ENCODE data around the gene GLDC.
"Not testable (repeated sequence)": the region's sequence is repeated elsewhere in the genome, so short reads cannot be mapped to it uniquely, and the experiment has no call there.

The GLDC gene

GRCh38 chr9:6660512-6660911, 15.0 kb upstream of the GLDC start:
- DNase-seq: no peak

GRCh38 chr9:6658628-6659353, 13.3 kb upstream of the GLDC start:
- no peak for DNase-seq

- DNase-seq: no peak
Measured at GRCh38 chr9:6656614-6657300, 11.2 kb upstream of the GLDC start.

- DNase-seq: no peak
Measured at GRCh38 chr9:6655036-6655435, 9.5 kb upstream of the GLDC start.

- DNase-seq: no peak
Measured at GRCh38 chr9:6646293-6646636, 736 bp upstream of the GLDC start.

- DNase-seq: not testable (repeated sequence)
Measured at GRCh38 chr9:6645105-6645354, 499 bp downstream of the GLDC start.

GRCh38 chr9:6644346-6645104, 1.0 kb downstream of the GLDC start:
- DNase-seq: no peak

GRCh38 chr9:6641961-6642360, 3.6 kb downstream of the GLDC start:
- DNase-seq: no peak

GRCh38 chr9:6641561-6641960, 4.0 kb downstream of the GLDC start:
- no peak for DNase-seq

GRCh38 chr9:6641056-6641455, 4.5 kb downstream of the GLDC start:
- no peak for DNase-seq

GRCh38 chr9:6640268-6641051, 5.1 kb downstream of the GLDC start:
- no peak for DNase-seq

- DNase-seq: no peak
Measured at GRCh38 chr9:6639622-6640021, 5.9 kb downstream of the GLDC start.

- DNase-seq: no peak
Measured at GRCh38 chr9:6634444-6634843, 11.1 kb downstream of the GLDC start.

- no peak for DNase-seq
Measured at GRCh38 chr9:6633378-6633777, 12.2 kb downstream of the GLDC start.

GRCh38 chr9:6632516-6633183, 12.9 kb downstream of the GLDC start:
- DNase-seq: no peak

GRCh38 chr9:6631207-6631512, 14.4 kb downstream of the GLDC start:
- no peak for DNase-seq

GRCh38 chr9:6630502-6631206, 14.9 kb downstream of the GLDC start:
- DNase-seq: no peak

- no peak for DNase-seq
Measured at GRCh38 chr9:6628704-6629103, 16.8 kb downstream of the GLDC start.

- no peak for DNase-seq
Measured at GRCh38 chr9:6625363-6625762, 20.2 kb downstream of the GLDC start.

- not testable (repeated sequence) for DNase-seq
Measured at GRCh38 chr9:6622784-6623183, 22.7 kb downstream of the GLDC start.

GRCh38 chr9:6620796-6621195, 24.7 kb downstream of the GLDC start:
- no peak for DNase-seq

GRCh38 chr9:6620353-6620752, 25.2 kb downstream of the GLDC start:
- no peak for DNase-seq

- DNase-seq: no peak
Measured at GRCh38 chr9:6619909-6620308, 25.6 kb downstream of the GLDC start.

Data from inflammatory macrophage treated with lipopolysaccharide for 4 hours (primary cell).